ENCODE data around the gene OR6A2.
A peak's percentile ranks its signal among the peaks of the same experiment; 100 is the strongest.
"Not testable (repeated sequence)": the region's sequence is repeated elsewhere in the genome, so short reads cannot be mapped to it uniquely, and the experiment has no call there.

OR6A2 gene

GRCh38 chr11:6799402-6799801, at the start of gene OR6A2:
TSS of gene OR6A2 (minus strand) at chr11:6799689. CDS start at chr11:6795708, 3,981 bp downstream.
- peak; percentile 72 for DNase-seq (ENCODE audit: low read depth)

GRCh38 chr11:6845383-6845782, 45.9 kb upstream of the OR6A2 start, which contains the start of gene OR10A5:
TSS of gene OR10A5 (plus strand) at chr11:6845683. CDS start at chr11:6845683, 0 bp downstream.
- no peak for DNase-seq (ENCODE audit: low read depth)

- DNase-seq (ENCODE audit: low read depth), result no peak
These were observed 44.9 kb upstream of the OR6A2 start for GRCh38 chr11:6844356-6844755.

- no peak for DNase-seq (ENCODE audit: low read depth)
These were observed 44.2 kb upstream of the OR6A2 start for GRCh38 chr11:6843670-6844069.

- no peak for DNase-seq (ENCODE audit: low read depth)
These were observed 42.2 kb upstream of the OR6A2 start for GRCh38 chr11:6841694-6842093.

GRCh38 chr11:6834021-6834420, 34.5 kb upstream of the OR6A2 start:
- DNase-seq (ENCODE audit: low read depth), result no peak

GRCh38 chr11:6833356-6833755, 33.9 kb upstream of the OR6A2 start:
- no peak for DNase-seq (ENCODE audit: low read depth)

GRCh38 chr11:6828103-6828502, 28.6 kb upstream of the OR6A2 start:
- DNase-seq (ENCODE audit: low read depth), result no peak

GRCh38 chr11:6825231-6825744, 25.8 kb upstream of the OR6A2 start:
- no peak for DNase-seq (ENCODE audit: low read depth)

GRCh38 chr11:6824136-6824823, 24.8 kb upstream of the OR6A2 start:
- no peak for DNase-seq (ENCODE audit: low read depth)

GRCh38 chr11:6818967-6819366, 19.5 kb upstream of the OR6A2 start:
- no peak for DNase-seq (ENCODE audit: low read depth)

GRCh38 chr11:6817694-6818093, 18.2 kb upstream of the OR6A2 start:
- DNase-seq (ENCODE audit: low read depth), result peak; percentile 12

GRCh38 chr11:6813656-6814055, 14.2 kb upstream of the OR6A2 start:
- no peak for DNase-seq (ENCODE audit: low read depth)

- DNase-seq (ENCODE audit: low read depth), result peak; percentile 61
These were observed 13.0 kb upstream of the OR6A2 start for GRCh38 chr11:6812390-6813005.

GRCh38 chr11:6801075-6801474, 1.6 kb upstream of the OR6A2 start:
- DNase-seq (ENCODE audit: low read depth), result not testable (repeated sequence)

GRCh38 chr11:6794639-6795038, 4.8 kb downstream of the OR6A2 start:
- no peak for DNase-seq (ENCODE audit: low read depth)

- DNase-seq (ENCODE audit: low read depth), result no peak
These were observed 8.9 kb downstream of the OR6A2 start for GRCh38 chr11:6790546-6790945.

GRCh38 chr11:6782720-6783119, 16.8 kb downstream of the OR6A2 start, which contains the start of gene OR2AG1:
TSS of gene OR2AG1 (plus strand) at chr11:6783020. CDS start at chr11:6785038, 2,018 bp downstream.
- no peak for DNase-seq (ENCODE audit: low read depth)

GRCh38 chr11:6780829-6781228, 18.7 kb downstream of the OR6A2 start:
- no peak for DNase-seq (ENCODE audit: low read depth)

- DNase-seq (ENCODE audit: low read depth), result no peak
These were observed 21.0 kb downstream of the OR6A2 start for GRCh38 chr11:6778518-6778917.

- no peak for DNase-seq (ENCODE audit: low read depth)
These were observed 27.3 kb downstream of the OR6A2 start, which contains the start of gene OR2AG2 for GRCh38 chr11:6771926-6772893. TSS of gene OR2AG2 (minus strand) at chr11:6771976. CDS start at chr11:6768957, 3,019 bp downstream.

GRCh38 chr11:6757373-6757967, 42.0 kb downstream of the OR6A2 start:
- peak; percentile 67 for DNase-seq (ENCODE audit: low read depth)

Data from ELR (cell line).